ENCODE results near the gene FOXR1. TPM values are rescaled to one million over a fixed set of nuclear protein-coding genes. Genes with fewer than 3 reads are reported as not detected.
"Not testable (repeated sequence)": the region's sequence is repeated elsewhere in the genome, so short reads cannot be mapped to it uniquely, and the experiment has no call there.

FOXR1 gene
- total RNA-seq, 1 experiment from 2014 or later = not detected

GRCh38 chr11:118975771-118976709, 4.5 kb downstream of the FOXR1 start:
- no peak for DNase-seq (ENCODE audit: low read depth, low spot score)
- in situ Hi-C loops (cut with HindIII; ENCODE audit: low pct_unique_long_range_greater_than_20kb, low sequenced_read_pairs) = no loop called here

GRCh38 chr11:118979434-118979833, 7.9 kb downstream of the FOXR1 start:
- in situ Hi-C loops (cut with HindIII; ENCODE audit: low pct_unique_long_range_greater_than_20kb, low sequenced_read_pairs) = no loop called here
- DNase-seq (ENCODE audit: low read depth, low spot score) = no peak

GRCh38 chr11:118980191-118980881, 8.8 kb downstream of the FOXR1 start:
- no peak for DNase-seq (ENCODE audit: low read depth, low spot score)
- in situ Hi-C loops (cut with HindIII; ENCODE audit: low pct_unique_long_range_greater_than_20kb, low sequenced_read_pairs) = no loop called here

GRCh38 chr11:118984337-118984736, 12.8 kb downstream of the FOXR1 start:
- DNase-seq (ENCODE audit: low read depth, low spot score); in situ Hi-C loops (cut with HindIII; ENCODE audit: low pct_unique_long_range_greater_than_20kb, low sequenced_read_pairs): not testable (repeated sequence)

GRCh38 chr11:118984825-118985224, 13.3 kb downstream of the FOXR1 start:
- in situ Hi-C loops (cut with HindIII; ENCODE audit: low pct_unique_long_range_greater_than_20kb, low sequenced_read_pairs) = no loop called here

GRCh38 chr11:118988280-118988679, 16.7 kb downstream of the FOXR1 start:
- DNase-seq (ENCODE audit: low read depth, low spot score) = no peak
- in situ Hi-C loops (cut with HindIII; ENCODE audit: low pct_unique_long_range_greater_than_20kb, low sequenced_read_pairs) = no loop called here

More at GRCh38 chr11:118984825-118985224, 13.3 kb downstream of the FOXR1 start:
- DNase-seq (ENCODE audit: low read depth, low spot score) = no peak

GRCh38 chr11:118991486-118992038, 20.0 kb downstream of the FOXR1 start:
- DNase-seq (ENCODE audit: low read depth, low spot score); in situ Hi-C loops (cut with HindIII; ENCODE audit: low pct_unique_long_range_greater_than_20kb, low sequenced_read_pairs): not testable (repeated sequence)

GRCh38 chr11:118996926-118997626, 25.5 kb downstream of the FOXR1 start:
- in situ Hi-C loops (cut with HindIII; ENCODE audit: low pct_unique_long_range_greater_than_20kb, low sequenced_read_pairs) = no loop called here
- DNase-seq (ENCODE audit: low read depth, low spot score) = peak; percentile 30

- peak; percentile 83 for DNase-seq (ENCODE audit: low read depth, low spot score)
- in situ Hi-C loops (cut with HindIII; ENCODE audit: low pct_unique_long_range_greater_than_20kb, low sequenced_read_pairs) = no loop called here
Measured at GRCh38 chr11:118997627-118998387, 26.2 kb downstream of the FOXR1 start, which contains the start of gene CENATAC. TSS of gene CENATAC (plus strand) at chr11:118998138. CDS start at chr11:118998198, 60 bp downstream.

GRCh38 chr11:118998388-118998717, 26.8 kb downstream of the FOXR1 start:
- no peak for DNase-seq (ENCODE audit: low read depth, low spot score)
- in situ Hi-C loops (cut with HindIII; ENCODE audit: low pct_unique_long_range_greater_than_20kb, low sequenced_read_pairs) = no loop called here

GRCh38 chr11:118998822-118999221, 27.3 kb downstream of the FOXR1 start:
- in situ Hi-C loops (cut with HindIII; ENCODE audit: low pct_unique_long_range_greater_than_20kb, low sequenced_read_pairs) = no loop called here
- no peak for DNase-seq (ENCODE audit: low read depth, low spot score)

GRCh38 chr11:119000906-119001305, 29.3 kb downstream of the FOXR1 start:
- no peak for DNase-seq (ENCODE audit: low read depth, low spot score)
- in situ Hi-C loops (cut with HindIII; ENCODE audit: low pct_unique_long_range_greater_than_20kb, low sequenced_read_pairs) = no loop called here

- in situ Hi-C loops (cut with HindIII; ENCODE audit: low pct_unique_long_range_greater_than_20kb, low sequenced_read_pairs) = no loop called here
- DNase-seq (ENCODE audit: low read depth, low spot score) = no peak
Measured at GRCh38 chr11:119006656-119007055, 35.1 kb downstream of the FOXR1 start.

- in situ Hi-C loops (cut with HindIII; ENCODE audit: low pct_unique_long_range_greater_than_20kb, low sequenced_read_pairs) = no loop called here
- no peak for DNase-seq (ENCODE audit: low read depth, low spot score)
Measured at GRCh38 chr11:119011476-119012053, 40.0 kb downstream of the FOXR1 start.

- in situ Hi-C loops (cut with HindIII; ENCODE audit: low pct_unique_long_range_greater_than_20kb, low sequenced_read_pairs) = no loop called here
- no peak for DNase-seq (ENCODE audit: low read depth, low spot score)
Measured at GRCh38 chr11:119012629-119013170, 41.1 kb downstream of the FOXR1 start.

- in situ Hi-C loops (cut with HindIII; ENCODE audit: low pct_unique_long_range_greater_than_20kb, low sequenced_read_pairs) = no loop called here
- no peak for DNase-seq (ENCODE audit: low read depth, low spot score)
Measured at GRCh38 chr11:119014209-119014924, 42.8 kb downstream of the FOXR1 start.

Data from SK-MEL-5 (cell line).